Upper lobe of left lung (tissue), 4 donors: ENCODE measurements around the gene LZTS3.

Source experiments
- EP300 ChIP-seq, 4 donors: sonication (generic); formaldehyde crosslinking; IDR thresholded peaks; one replicate each; pipeline ENCODE4 v1.5.1; 2017; ENCODE audit warnings: antibody characterized with exemption in 4 of 4, control low read depth in 2 of 4
- POLR2A ChIP-seq, 4 donors: fragments of 450-650 bp; IDR thresholded peaks; one replicate each; pipeline ENCODE4 v1.5.1; 2016 to 2017; ENCODE audit warnings: antibody characterized with exemption in 4 of 4, mild to moderate bottlenecking in 2 of 4
- POLR2AphosphoS5 ChIP-seq, 2 donors: sonication (generic); formaldehyde crosslinking; IDR thresholded peaks; one replicate each; pipeline ENCODE4 v1.5.1; 2017; ENCODE audit warnings: antibody characterized with exemption in 2 of 2
- TF ChIP-seq, protein P1 (sequence below), 6 experiments: fragments of 450-650 bp in 4 of 6; fragments of 200-600 bp in 2 of 6; sonication (generic) in 2 of 6; IDR thresholded peaks; one replicate each; pipeline ENCODE4 v1.5.1; 2016 to 2019; ENCODE audit warnings: antibody characterized with exemption in 6 of 6

DNA sequence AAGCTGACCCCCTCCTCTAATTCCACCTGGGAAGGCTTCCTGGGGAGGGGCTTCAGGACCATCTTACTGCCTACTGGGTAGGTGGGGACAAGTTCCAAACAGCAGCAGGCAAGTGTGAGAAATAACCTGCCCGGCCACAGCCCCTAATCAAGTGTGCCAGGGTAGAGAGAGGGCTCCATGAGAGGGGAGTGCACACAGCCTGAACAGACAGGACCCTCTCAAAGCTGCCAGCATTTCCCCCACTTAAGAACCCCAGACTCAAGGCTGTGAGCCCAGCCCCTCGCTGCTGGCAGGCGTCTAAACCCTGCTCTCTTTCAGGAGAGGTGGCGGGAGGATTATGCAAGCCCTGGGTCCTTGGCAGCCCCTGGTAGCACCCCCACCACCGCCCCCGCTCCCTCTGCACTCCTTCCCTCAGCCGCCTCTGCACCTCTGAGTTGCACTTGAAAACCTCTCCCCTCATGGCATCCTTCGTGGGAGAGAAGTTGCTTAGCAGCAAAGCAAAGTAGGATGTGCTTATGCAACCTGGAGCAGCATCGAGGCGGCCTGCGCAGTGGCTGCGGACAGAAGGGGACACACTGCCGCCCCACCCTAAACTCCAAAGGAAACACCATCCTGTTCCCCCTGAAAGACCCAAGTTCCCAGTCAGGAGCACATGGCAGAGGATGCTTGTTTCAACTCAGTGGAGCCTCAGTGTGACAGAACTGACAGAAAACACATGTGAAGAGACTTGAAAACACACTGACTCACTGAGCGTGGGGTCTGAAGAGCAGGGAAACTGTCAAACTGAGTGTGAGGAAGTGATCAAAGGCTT is 20.7 kb upstream of the LZTS3 start:
- no peak for TF ChIP-seq POLR2AphosphoS5 (IDR thresholded peaks at IDR 0.05)
- TF ChIP-seq, protein P1, sequence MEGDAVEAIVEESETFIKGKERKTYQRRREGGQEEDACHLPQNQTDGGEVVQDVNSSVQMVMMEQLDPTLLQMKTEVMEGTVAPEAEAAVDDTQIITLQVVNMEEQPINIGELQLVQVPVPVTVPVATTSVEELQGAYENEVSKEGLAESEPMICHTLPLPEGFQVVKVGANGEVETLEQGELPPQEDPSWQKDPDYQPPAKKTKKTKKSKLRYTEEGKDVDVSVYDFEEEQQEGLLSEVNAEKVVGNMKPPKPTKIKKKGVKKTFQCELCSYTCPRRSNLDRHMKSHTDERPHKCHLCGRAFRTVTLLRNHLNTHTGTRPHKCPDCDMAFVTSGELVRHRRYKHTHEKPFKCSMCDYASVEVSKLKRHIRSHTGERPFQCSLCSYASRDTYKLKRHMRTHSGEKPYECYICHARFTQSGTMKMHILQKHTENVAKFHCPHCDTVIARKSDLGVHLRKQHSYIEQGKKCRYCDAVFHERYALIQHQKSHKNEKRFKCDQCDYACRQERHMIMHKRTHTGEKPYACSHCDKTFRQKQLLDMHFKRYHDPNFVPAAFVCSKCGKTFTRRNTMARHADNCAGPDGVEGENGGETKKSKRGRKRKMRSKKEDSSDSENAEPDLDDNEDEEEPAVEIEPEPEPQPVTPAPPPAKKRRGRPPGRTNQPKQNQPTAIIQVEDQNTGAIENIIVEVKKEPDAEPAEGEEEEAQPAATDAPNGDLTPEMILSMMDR (IDR thresholded peaks at IDR 0.05): no peak
- no peak for TF ChIP-seq EP300 (IDR thresholded peaks at IDR 0.05)
- no peak for TF ChIP-seq POLR2A (IDR thresholded peaks at IDR 0.05)
